NK-92 treated with Interleukin-12 subunit alpha and Interleukin-12 subunit beta, amount 100 ng/mL, for 24 hours (cell line): ENCODE data around the gene GP9.
"Not testable (repeated sequence)": the region's sequence is repeated elsewhere in the genome, so short reads cannot be mapped to it uniquely, and the experiment has no call there.

ENCODE experiments used
- DNase-seq: peaks from one replicate; lab custom pipeline; 2025; lab: John Stamatoyannopoulos, UW

GP9 gene

GRCh38 chr3:129050556-129051295, 9.9 kb upstream of the GP9 start:
- no peak for DNase-seq

GRCh38 chr3:129051871-129052340, 8.7 kb upstream of the GP9 start:
- DNase-seq, result no peak

GRCh38 chr3:129052675-129053074, 7.9 kb upstream of the GP9 start:
- DNase-seq, result no peak

DNA sequence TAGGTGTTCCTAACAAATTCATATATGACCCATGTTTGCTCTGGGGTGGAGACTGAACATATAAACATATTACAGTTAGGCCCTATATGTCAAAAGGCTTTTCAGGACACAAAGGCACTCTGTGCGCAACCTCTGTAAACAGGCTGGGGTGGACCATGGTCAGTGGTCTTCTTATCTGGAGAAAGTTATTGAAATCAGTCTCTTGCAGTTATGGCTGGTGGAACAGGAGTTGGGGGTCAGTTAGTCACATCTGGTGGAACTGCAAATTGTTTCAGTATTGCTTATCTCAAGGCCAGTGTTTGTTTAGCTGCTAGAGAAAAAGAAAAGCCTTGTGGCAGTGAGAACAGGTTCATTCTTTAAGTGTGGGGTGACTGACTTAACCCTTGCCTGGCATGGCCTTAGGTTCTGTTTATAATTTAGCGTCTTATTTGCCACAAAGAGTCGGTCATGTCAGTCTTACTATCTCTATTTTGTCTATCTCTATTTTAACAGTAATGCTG, 5.9 kb upstream of the GP9 start:
- DNase-seq, result no peak

DNA sequence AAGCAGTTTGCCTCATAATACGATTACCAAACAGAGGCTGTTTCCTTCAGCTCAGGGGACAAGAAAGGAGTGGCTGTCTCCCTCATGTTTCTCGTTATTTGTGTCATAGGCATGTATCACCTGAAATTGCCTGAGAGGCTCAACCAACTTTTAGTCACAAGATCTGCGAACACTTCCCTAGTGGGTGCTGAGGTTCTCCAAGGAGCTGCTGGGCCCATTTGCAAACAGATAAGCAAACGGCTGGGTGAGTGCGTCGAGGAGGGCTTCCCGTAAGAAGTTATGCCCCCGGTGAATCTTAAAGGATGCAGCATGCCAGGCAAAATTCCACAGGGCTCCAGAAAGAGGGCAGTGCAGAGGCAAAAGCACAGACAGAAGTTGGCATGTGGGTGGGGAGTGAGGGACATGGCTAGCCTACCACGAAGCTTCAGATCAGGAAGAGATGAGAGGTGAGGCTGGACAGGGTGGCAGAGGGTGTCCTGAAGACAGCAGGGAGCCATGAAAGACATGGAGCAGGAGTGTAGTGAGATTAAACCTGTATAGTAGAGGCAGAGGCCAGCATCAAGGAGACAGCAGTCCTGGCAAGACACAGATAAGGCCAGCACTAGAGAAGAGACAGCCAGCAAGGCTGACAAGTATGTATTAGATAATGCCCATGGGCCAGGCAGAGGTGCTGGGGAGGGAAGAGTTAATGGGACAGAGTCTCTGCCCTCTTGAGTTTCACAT, 4.0 kb upstream of the GP9 start:
- no peak for DNase-seq

- no peak for DNase-seq
Observed at GRCh38 chr3:129057249-129057648, 3.3 kb upstream of the GP9 start.

DNA sequence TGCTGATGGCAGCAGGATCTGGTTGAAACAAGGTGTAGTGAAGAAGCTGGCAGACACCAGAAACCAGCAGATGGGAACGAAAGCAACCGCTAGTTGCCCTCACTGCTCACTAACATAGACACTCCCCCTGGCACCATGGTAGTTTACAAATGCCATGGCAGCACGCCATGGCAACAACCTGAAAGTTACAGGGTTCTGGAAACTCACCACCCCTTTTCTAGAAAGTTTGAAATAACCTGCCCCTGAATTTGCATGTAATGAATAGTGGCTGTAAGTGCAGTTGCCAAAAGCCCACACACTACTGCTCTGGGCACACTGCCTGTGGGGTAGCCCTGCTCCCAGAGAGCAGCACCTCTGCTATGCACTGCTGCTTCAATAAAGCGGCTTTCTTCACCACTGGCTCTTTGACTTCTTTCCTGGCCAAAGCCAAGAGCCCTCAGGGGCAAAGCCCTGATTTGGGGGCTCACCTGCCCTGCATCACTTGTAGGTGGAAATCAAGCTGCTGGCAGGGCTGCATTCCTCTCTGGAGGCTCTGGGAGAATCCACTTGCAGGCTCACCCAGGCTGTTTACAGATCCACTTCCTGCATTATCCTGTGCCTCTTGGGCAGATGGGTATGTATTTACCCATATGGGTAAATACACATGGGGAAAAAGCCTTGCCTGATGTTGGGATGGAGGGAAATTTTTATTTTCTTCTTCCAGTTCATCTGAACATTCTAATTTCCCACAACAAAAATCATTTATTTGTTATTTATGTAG, 2.0 kb upstream of the GP9 start:
- DNase-seq, result no peak

DNA sequence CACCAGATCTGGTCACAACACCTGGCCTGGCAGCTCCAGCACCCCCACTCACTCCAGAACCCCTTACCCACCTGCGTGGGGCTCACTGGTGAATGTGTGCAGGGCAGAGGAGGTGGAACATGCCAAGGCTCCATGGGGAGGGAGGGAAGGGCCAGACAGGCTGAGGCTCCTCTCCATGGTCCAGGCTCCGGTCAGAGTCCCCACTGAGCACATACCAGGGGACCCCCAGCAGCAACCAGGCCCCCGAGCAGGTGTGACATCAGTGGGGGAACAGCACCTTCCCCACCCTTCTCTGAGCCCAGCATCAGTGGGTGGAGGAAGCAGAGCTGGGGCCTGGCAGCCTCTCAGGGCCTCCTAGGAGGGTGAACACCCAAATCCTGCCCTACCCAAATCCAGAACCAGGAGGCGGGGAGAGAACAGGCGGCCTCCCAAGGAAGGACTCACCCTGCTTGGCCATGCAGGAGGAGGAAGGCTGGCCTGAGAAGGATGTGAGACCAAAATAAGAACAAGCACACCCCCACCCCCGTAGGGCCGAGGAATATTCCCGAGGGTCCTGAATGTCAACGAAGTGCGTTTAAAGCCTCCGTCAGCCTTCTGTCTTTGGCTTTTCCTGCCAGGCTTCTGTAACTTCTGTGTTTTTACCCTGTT, 1.1 kb upstream of the GP9 start:
- DNase-seq, result no peak

DNA sequence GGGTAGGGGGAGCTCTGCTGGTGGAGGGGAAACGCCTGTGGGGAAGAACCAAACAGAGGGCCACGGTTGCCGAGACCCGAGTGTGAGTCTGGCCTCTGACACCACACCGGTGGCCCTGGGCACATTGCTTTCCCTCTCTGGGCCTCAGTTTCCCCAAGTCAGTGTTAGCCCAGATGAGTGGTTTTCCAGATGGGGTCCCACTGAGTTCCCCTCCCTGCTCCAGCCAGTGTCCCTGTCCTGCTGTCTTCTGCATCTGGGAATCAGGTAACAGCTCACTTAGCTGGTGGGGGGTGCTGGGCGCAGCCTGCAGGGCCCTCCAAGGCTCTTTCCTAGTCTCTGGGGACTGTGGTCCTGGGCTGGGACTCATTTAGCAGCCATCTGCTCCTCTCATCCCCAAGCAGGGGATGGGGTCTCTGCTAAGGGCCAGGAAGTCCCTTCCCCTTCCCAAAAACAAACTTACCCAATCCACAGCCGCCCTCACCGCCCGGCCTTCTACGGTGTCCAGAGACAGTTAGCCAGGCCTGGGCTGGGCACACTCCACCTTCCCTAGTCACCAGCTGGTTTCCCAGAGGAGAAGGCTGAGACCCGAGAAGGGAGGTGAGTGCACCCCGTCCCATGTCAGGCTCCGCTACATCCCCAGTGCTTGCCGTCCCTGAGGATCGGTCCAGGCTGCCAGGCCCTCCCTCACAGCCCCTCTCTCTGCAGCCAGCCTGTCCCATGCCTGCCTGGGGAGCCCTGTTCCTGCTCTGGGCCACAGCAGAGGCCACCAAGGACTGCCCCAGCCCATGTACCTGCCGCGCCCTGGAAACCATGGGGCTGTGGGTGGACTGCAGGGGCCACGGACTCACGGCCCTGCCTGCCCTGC, 676 bp downstream of the GP9 start:
- DNase-seq, result no peak

DNA sequence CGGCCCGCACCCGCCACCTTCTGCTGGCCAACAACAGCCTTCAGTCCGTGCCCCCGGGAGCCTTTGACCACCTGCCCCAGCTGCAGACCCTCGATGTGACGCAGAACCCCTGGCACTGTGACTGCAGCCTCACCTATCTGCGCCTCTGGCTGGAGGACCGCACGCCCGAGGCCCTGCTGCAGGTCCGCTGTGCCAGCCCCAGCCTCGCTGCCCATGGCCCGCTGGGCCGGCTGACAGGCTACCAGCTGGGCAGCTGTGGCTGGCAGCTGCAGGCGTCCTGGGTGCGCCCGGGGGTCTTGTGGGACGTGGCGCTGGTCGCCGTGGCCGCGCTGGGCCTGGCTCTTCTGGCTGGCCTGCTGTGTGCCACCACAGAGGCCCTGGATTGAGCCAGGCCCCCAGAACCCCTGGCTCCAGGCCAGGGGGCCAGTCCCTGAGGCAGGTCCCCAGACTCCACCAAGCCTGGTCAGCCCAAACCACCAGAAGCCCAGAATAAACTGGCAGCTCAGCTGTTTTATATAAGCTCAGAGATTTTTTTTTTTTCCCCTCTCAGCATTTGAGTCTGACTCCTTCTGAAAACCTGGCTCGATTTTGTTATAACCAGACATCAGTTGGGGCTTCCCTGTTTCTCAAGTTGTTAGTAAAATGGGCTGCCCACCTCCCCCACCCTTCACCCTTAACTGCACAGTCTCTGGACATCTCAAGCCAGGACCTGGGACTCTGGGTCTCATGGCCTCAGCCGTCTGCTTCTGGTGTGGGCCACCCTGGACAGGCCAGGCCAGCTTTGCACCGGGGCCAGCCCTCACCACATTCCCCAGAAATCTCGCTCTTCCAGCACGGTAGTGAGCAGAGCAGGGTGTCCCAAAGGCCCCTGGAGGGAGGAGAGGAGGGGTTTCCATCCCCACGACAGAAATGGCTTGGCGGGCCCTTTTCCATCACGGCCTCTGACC, 1.6 kb downstream of the GP9 start:
- DNase-seq, result no peak

DNA sequence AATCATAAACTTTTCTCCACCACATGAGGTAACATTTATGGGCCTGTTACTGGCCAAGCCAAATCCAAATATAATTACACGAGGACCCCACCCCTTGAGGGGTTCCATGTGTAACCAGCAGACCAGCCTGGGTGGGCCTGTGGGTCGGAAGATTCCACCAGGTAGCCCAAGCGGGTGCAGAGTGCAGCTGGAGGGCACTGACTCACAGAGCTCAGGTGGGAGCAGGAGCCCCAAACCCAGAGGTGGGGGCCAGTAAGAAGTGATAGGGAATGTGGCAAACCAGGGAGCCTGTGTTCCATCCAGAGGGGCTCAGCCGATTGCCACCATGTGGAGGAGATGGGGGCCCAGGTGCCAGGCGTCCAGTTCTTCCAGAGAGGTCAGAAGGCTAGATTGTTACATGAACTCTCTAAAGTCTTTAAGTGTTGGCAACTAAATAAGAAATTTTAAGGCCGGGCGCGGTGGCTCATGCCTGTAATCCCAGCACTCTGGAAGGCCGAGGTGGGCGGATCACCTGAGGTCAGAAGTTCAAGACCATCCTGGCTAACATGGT, 2.6 kb downstream of the GP9 start:
- DNase-seq, result no peak

GRCh38 chr3:129063841-129064482, 3.4 kb downstream of the GP9 start:
- no peak for DNase-seq

GRCh38 chr3:129065016-129065719, 4.6 kb downstream of the GP9 start:
- DNase-seq, result no peak

DNA sequence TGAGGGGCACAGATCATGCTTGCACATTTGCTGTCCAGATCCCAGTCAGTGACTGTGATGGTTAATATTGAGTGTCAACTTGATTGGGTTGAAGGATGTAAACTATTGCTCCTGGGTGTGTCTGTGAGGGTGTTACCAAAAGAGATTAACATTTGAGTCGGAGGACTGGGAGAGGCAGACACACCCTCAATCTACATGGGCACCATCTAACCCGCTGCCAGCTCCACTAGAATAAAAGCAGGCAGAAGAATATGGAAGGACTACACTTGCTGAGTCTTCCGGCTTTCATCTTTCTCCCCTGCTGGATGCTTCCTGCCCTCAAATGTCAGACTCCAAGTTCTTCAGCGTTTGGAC, 5.1 kb downstream of the GP9 start:
- DNase-seq, result no peak

DNA sequence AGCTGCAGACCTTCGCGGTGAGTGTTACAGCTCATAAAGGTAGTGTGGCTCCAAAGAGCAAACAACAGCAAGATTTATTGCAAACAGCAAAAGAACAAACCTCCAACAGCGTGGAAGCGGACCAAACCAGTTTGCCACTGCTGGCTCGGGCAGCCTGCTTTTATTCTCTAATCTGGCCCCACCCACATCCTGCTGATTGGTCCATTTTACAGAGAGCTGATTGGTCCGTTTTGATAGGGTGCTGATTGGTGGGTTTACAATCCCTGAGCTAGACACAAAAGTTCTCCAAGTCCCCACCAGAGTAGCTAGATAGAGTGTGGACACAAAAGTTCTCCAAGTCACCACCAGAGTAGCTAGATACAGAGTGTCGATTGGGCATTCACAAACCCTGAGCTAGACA, 7.1 kb downstream of the GP9 start:
- not testable (repeated sequence) for DNase-seq

DNA sequence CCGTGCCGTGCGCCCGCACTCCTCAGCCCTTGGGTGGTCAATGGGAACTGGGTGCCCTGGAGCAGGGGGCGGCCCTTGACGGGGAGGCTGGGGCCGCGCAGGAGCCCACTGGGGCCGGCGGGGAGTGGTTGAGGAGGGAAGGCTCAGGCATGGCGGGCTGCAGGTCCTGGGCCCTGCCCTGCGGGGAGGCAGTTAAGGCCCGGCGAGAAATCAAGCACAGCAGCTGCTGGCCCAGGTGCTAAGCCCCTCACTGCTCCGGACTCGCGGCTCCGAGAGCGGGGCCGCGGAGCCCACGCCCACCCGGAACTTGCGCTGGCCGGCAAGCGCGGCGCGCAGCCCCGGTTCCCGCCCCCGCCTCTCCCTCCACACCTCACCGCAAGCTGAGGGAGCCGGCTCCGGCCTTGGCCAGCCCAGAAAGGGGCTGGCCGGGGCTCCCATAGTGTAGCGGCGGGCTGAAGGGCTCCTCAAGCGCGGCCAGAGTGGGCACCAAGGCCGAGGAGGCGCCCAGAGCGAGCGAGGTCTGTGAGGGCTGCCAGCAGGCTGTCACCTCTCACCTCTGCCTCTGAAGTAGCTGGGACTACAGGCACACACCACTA, 7.8 kb downstream of the GP9 start:
- DNase-seq, result no peak

DNA sequence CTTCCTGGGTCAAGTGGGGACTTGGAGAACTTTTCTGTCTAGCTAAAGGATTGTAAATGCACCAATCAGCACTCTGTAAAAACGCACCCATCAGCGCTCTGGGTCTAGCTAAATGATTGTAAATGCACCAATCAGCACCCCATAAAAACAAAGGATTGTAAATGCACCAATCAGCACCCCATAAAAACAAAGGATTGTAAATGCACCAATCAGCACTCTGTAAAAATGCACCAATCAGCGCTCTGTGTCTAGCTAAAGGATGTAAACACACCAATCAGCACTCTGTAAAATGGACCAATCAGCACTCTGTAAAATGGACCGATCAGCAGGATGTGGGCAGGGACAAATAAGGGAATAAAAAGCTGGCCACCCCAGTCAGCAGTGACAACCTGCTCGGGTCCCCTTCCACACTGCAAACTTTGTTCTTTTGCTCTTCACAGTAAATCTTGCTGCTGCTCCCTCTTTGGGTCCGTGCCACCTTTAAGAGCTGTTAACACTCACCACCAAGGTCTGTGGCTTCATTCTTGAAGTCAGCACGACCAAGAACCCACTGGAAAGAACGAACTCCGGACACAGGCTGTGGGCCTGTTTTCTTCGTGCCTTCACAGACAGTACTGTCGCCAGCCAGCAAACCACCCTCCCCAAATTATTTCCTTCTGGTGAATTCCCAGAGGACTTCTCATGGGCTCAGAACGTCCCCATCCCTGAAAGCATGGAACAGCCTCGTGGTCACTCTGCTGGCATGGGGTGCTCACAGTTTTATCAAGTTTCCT, 8.9 kb downstream of the GP9 start:
- DNase-seq, result not testable (repeated sequence)
